Peyer's patch (tissue), 4 donors: ENCODE data around the gene CCDC69.

Source experiments
- POLR2A ChIP-seq, 2 donors: fragments of 450-650 bp; IDR thresholded peaks; one replicate each; pipeline ENCODE4 v1.5.1; 2017; ENCODE audit warnings: antibody characterized with exemption in 2 of 2, mild to moderate bottlenecking in 2 of 2, moderate library complexity in 2 of 2
- TF ChIP-seq, protein P1 (sequence below), 6 experiments: fragments of 450-650 bp in 4 of 6; fragments of 200-600 bp in 2 of 6; sonication (generic) in 1 of 6; IDR thresholded peaks; one replicate each; pipeline ENCODE4 v1.5.1; 2017 to 2019; ENCODE audit warnings: antibody characterized with exemption in 6 of 6, mild to moderate bottlenecking in 3 of 6, moderate library complexity in 1 of 6

DNA sequence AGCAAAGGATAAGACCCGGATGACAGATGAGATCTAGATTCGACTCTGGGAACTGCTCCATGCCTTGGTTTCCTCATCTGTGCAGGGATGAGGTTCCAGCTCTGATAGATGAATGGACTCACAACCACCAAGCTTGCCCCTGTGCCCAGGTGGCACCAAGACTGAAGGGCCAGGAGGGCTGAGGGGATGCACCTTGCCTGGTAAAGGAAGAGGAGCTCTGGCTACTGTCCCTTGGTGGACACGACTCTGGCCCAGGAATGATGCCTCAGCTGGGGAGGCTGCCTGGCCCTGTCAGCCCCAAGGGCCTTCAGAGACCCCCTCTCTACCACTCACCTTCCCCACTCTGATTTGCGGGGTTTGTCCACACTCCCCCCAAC, 41.4 kb downstream of the CCDC69 start:
- TF ChIP-seq, protein P1, sequence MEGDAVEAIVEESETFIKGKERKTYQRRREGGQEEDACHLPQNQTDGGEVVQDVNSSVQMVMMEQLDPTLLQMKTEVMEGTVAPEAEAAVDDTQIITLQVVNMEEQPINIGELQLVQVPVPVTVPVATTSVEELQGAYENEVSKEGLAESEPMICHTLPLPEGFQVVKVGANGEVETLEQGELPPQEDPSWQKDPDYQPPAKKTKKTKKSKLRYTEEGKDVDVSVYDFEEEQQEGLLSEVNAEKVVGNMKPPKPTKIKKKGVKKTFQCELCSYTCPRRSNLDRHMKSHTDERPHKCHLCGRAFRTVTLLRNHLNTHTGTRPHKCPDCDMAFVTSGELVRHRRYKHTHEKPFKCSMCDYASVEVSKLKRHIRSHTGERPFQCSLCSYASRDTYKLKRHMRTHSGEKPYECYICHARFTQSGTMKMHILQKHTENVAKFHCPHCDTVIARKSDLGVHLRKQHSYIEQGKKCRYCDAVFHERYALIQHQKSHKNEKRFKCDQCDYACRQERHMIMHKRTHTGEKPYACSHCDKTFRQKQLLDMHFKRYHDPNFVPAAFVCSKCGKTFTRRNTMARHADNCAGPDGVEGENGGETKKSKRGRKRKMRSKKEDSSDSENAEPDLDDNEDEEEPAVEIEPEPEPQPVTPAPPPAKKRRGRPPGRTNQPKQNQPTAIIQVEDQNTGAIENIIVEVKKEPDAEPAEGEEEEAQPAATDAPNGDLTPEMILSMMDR (IDR thresholded peaks at IDR 0.05): no peak
- TF ChIP-seq POLR2A (IDR thresholded peaks at IDR 0.05): no peak
